GM18868 (cell line): ENCODE measurements around the gene IL1RN.

Experiments
- ATAC-seq: cut with Tn5 transposase; IDR thresholded peaks from one replicate; pipeline ENCODE4 v1.9.1; 2021; ENCODE audit warnings: mild to moderate bottlenecking, moderate library complexity; ENCODE audit not compliant: unreplicated experiment

Gene IL1RN

DNA sequence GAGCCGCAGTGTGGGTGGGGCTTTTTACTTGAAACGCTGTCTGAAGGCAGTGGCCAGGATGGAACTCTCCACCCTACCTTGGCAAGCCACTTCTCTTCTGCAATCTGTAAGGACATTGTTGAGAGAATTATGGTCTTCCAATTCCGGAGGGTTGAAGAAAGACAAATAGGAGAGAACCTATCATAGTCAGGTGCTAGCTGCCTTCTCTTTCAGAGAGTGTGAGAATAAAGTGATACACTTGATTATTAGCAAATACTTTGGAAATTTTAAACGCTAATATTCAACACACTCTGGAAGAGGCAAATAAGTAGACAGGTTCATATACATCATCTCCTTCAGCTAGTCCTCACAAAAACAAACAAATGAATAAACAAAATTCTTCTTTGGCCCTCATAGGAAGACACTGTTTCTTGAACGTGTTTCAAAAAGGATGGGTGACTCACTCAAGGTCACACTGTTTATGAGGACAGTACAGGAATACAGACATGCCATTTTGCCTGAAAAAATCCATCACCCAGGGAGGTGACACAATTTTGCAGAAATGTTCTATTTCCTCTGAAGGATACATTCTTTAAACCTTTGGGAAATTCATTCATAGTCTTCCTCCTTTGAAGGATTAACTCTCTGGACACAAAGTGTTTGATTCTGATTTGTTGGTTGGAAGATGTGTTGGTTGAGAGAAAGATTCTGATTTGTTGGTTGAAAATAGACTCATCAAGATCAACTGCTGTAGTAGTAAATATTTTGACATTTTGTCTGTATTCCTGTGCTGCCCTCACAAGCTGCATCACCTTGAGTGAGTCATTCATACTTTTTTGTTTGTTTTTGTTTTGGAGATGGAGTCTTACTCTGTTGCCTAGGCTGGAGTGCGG, 2.2 kb upstream of the IL1RN start:
- ATAC-seq, result no peak

DNA sequence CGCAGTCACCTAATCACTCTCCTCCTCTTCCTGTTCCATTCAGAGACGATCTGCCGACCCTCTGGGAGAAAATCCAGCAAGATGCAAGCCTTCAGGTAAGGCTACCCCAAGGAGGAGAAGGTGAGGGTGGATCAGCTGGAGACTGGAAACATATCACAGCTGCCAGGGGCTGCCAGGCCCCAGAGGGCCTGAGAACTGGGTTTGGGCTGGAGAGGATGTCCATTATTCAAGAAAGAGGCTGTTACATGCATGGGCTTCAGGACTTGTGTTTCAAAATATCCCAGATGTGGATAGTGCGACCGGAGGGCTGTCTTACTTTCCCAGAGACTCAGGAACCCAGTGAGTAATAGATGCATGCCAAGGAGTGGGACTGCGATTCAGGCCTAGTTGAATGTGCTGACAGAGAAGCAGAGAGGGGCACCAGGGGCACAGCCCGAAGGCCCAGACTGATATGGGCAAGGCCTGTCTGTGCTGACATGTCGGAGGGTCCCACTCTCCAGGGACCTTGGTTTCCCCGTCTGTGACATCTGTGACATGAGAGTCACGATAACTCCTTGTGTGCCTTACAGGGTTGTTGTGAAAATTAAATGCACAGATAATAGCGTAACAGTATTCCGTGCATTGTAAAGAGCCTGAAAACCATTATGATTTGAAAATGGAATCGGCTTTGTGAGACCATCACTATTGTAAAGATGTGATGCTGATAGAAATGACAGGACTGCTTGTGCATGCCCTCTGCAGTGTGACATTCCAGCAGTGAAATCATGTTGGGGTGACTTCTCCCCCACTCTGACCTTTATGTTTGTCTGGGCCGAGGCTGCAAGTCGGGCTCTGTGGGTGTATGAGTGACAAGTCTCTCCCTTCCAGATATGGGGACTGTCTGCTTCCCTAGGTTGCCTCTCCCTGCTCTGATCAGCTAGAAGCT, 510 bp downstream of the IL1RN start:
- ATAC-seq, result no peak

DNA sequence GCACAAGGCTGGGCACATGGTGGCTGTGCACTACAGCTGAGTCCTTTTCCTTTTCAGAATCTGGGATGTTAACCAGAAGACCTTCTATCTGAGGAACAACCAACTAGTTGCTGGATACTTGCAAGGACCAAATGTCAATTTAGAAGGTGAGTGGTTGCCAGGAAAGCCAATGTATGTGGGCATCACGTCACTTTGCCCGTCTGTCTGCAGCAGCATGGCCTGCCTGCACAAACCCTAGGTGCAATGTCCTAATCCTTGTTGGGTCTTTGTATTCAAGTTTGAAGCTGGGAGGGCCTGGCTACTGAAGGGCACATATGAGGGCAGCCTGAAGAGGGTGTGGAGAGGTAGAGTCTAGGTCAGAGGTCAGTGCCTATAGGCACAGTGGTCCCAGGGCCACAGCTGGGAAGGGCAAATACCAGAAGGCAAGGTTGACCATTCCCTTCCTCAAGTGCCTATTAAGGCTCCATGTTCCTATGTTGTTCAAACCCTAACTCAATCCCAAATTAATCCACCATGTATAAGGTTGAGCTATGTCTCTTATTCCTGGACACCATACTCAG, 2.2 kb downstream of the IL1RN start:
- ATAC-seq, result no peak

GRCh38 chr2:113131352-113132185, 4.2 kb downstream of the IL1RN start:
- no peak for ATAC-seq

DNA sequence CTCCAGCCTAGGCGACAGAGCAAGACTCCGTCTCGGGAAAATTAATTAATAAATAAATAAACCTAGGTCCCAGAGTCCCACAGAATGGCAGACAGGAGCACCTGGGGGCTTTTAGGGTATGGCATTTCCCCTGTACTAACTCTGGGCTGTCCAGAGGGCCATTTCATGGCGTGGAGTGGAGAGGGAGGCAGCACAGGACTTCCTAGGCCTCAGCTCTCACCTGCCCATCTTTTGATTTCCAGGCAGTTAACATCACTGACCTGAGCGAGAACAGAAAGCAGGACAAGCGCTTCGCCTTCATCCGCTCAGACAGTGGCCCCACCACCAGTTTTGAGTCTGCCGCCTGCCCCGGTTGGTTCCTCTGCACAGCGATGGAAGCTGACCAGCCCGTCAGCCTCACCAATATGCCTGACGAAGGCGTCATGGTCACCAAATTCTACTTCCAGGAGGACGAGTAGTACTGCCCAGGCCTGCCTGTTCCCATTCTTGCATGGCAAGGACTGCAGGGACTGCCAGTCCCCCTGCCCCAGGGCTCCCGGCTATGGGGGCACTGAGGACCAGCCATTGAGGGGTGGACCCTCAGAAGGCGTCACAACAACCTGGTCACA, 5.1 kb downstream of the IL1RN start:
- no peak for ATAC-seq

DNA sequence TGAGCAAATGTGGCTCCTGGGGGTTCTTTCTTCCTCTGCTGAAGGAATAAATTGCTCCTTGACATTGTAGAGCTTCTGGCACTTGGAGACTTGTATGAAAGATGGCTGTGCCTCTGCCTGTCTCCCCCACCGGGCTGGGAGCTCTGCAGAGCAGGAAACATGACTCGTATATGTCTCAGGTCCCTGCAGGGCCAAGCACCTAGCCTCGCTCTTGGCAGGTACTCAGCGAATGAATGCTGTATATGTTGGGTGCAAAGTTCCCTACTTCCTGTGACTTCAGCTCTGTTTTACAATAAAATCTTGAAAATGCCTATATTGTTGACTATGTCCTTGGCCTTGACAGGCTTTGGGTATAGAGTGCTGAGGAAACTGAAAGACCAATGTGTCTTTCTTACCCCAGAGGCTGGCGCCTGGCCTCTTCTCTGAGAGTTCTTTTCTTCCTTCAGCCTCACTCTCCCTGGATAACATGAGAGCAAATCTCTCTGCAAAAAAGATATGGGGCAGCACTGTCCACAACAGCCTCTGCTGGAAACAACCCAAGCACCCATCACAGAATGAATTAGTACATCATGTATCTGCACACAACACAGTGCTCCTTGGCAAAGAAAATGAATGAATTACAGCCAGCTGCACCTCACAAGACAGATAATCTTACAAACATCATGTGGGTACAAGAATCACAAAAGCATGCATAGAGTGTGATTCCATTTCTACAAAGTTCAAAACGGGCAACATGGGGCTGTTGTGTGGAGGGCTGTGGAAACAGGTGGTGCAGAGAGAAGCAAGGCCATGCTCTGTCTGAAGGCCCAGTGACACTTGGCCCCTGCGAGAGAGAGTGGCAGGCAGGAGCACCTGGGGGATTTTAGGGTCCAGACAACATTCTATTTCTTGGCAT, 6.6 kb downstream of the IL1RN start:
- no peak for ATAC-seq

DNA sequence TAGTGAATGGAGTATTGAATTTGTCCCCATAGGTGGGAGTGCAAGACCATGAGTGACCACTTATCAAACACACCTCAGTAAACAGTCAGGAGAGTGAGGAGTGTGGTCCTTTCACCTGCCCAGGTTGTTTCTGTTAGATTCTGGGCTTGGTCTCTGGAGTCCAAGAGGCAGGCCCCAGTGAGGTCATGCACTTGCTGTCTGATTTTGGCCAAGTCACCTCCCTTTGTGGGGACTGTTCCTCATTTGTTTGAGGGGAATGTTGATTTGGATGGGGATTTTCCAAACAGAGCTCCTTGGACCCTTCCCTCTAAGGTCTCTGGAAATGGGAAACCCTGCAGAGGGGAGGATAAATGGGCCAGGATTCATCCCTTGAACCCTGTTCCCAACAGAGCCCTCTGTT, 7.3 kb downstream of the IL1RN start:
- ATAC-seq, result no peak

GRCh38 chr2:113135317-113135716, 7.9 kb downstream of the IL1RN start:
- peak; percentile 38 for ATAC-seq

- no peak for ATAC-seq
Measured at GRCh38 chr2:113136828-113137775, 9.7 kb downstream of the IL1RN start.

GRCh38 chr2:113137827-113138226, 10.4 kb downstream of the IL1RN start:
- no peak for ATAC-seq

DNA sequence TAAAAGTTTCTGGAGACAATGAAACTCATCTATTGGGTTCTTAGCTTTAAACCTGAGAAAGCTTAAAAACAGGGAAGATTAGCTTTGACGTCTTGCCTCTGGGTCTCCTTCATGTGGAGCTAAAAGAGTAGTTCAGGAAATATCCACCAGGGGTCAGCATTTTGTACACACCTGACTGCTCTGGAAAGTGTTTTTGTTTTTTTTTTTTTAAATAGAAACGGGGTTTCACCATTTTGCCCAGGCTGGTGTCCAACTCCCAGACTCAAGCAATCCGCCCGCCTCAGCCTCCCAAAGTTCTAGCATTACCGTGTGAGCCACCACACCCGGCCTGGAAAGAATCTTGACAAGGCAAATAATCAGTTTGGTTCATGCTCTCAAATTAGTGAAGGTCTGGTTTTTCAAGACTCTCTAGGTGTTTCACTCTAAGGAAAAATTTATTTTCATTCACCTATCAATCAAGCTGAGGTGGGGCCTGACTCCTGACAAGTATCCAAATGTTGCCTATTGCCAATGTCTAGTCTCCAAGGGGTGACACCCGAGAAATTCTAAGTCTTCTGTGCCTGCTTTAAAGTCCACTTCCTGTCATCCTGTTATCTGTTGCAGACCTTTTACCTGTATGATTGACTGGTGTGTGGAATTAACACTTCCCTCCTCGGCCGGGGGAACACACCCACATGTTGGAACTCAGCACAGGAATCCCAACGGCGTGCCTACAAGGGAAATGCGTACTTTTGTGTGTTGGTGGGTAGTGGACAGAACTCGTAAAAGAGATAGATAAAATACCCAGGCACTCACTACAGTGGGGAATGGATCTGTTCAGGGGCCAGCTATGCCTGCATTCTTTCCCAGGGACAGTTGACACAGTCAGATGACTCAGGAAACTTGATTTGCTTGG, 11.3 kb downstream of the IL1RN start:
- no peak for ATAC-seq

- no peak for ATAC-seq
Measured at GRCh38 chr2:113141451-113141850, 14.1 kb downstream of the IL1RN start.

- ATAC-seq, result no peak
Measured at GRCh38 chr2:113142290-113142689, 14.9 kb downstream of the IL1RN start.

- no peak for ATAC-seq
Measured at GRCh38 chr2:113144259-113144658, 16.9 kb downstream of the IL1RN start.

DNA sequence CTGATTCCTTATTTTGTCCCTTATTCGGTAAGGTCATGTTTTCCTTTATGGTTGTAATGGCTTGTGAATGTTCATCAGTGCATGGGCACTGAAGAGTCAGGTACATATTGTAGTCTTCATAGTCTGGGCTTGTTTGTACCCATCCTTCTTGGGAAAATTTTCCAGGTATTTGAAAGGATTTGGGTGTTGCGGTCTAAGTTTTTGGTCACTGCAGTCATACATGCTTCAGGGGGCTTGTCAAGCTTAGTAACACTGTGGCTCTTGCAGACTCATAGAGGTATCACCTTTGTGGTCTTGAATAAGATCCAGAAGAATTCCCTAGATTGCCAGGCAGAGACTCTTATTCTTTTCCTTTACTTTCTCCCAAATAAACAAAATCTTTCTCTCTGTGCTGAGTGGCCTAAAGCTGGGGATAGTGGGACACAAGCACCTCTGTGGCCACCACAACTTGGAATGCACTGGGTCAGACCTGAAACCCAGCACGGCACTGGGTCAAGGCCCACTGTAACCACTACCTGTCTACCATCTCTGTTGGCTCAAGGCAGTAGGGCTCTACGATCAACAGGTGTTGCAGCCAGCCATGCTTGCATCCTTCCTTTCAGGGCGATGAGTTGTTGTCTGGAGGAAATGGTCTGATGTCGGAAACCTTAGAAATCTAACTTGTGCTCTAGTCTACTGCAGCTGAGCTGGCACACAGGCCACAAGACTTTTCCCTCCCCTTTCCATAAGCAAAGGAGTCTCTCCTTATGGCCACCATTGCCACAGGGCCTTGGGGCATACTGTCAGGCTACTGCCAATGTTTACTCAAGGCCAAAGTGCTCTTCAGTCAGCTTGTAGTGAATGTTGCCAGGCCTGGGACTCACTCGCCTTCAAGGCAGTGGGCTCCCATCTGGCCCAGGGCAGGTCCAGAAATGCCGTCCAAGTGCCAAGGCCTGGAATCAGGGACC, 21.5 kb downstream of the IL1RN start:
- no peak for ATAC-seq
